Measurements from ENCODE around the gene KCNH2.

- TF ChIP-seq CTCF (conservative IDR thresholded peaks at IDR 0.05; ENCODE audit: low read depth, low read length): no peak
- TF ChIP-seq EZH2 (IDR thresholded peaks at IDR 0.05; ENCODE audit: borderline replicate concordance, low read depth, low read length, poor library complexity, severe bottlenecking): no peak
Measured at GRCh38 chr7:150992051-150992640, 14.0 kb upstream of the KCNH2 start.
